BLaER1 (cell line): Measurements from ENCODE around the gene TCIRG1.

Source experiments
- H3K27ac ChIP-seq: shearing (Covaris generic); formaldehyde crosslinking; 2 replicates; pipeline ENCODE4 v1.8.1; 2022
- H3K27me3 ChIP-seq: shearing (Covaris generic); formaldehyde crosslinking; 2 replicates; pipeline ENCODE4 v1.8.1; 2022
- H3K36me3 ChIP-seq: shearing (Covaris generic); formaldehyde crosslinking; 2 replicates; pipeline ENCODE4 v1.8.1; 2022
- H3K4me1 ChIP-seq: shearing (Covaris generic); formaldehyde crosslinking; 2 replicates; pipeline ENCODE4 v1.8.1; 2022
- H3K4me2 ChIP-seq: shearing (Covaris generic); formaldehyde crosslinking; 2 replicates; pipeline ENCODE4 v1.8.1; 2022
- H3K4me3 ChIP-seq: shearing (Covaris generic); formaldehyde crosslinking; 2 replicates; pipeline ENCODE4 v1.8.1; 2022
- H3K9ac ChIP-seq: shearing (Covaris generic); formaldehyde crosslinking; 2 replicates; pipeline ENCODE4 v1.8.1; 2022
- H3K9me3 ChIP-seq: shearing (Covaris generic); formaldehyde crosslinking; 2 replicates; pipeline ENCODE4 v1.8.1; 2022
- H4K20me1 ChIP-seq: shearing (Covaris generic); formaldehyde crosslinking; 2 replicates; pipeline ENCODE4 v1.8.1; 2022
- Cebpa-rat ChIP-seq: shearing (Covaris generic); IDR thresholded peaks from 2 replicates; pipeline ENCODE4 v1.8.1; 2022

Gene TCIRG1

DNA sequence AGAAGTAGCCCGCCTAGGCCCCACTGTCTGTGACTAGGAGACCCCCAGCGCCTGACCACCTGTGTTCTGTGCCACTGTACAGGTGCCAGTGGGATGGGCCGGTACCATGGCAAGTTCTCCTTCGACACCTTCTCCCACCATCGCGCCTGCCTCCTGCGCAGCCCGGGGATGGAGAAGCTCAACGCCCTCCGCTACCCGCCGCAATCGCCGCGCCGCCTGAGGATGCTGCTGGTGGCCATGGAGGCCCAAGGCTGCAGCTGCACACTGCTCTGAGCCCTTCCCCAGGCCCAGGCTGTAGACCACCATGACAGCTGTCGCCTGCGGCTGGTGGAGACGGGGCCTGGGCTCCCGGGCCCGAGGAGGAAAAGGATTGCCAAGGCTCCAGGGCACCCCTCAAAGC lies 11.2 kb upstream of the TCIRG1 start:
- no peak overlapping the region for H3K4me3 ChIP-seq
- H3K9ac ChIP-seq, result no peak overlapping the region
- peaks cover 32% of the 10 kb centered on the region for H3K36me3 ChIP-seq
- no peaks in the 10 kb centered on the region for H4K20me1 ChIP-seq
- H3K27ac ChIP-seq, result no peak overlapping the region
- peaks cover 40% of the 10 kb centered on the region for H3K4me1 ChIP-seq
- H3K4me2 ChIP-seq, result no peak overlapping the region
- no peak for TF ChIP-seq Cebpa-rat
- H3K27me3 ChIP-seq, result no peaks in the 10 kb centered on the region
- H3K9me3 ChIP-seq, result 0 out of 2 replicates have a peak, but pooled peaks cover 4% of the 10 kb centered on the region

DNA sequence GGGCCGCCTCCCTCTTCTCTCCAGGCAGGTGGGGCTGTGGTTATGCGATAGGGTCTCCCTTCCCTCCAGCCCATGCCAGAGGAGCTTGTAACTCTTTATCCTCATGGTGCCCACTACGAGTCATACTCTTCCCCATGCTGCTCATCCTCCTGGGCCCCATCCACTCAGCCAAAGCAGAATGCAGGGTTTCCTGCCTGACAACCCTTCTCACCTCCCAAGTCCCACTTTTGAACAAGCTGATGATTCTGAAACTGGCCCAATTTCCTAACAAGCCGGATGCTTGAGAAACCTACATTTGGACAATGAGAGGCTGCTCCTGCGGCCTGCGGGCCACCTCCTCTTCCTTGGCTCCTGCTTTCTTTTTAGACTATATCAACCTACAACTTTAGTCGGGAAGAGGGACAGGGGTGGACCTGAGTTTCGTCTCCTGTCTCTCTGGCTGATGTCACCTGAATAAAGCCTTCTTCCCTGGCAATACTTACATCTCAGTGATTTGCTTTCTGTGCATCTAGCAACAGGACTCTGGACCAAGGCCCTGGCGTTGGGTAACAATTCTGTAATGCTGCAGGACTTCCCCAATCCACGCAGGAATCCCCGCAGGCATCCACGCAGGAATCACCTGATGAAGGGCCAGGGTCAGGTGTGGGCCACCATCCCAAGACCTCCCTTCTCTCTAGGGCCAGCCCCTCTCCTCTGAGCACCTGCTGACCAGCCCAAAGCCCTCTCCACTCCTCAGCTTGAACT lies 9.9 kb upstream of the TCIRG1 start:
- H3K9me3 ChIP-seq, result 0 out of 2 replicates have a peak, but pooled peaks cover 4% of the 10 kb centered on the region

DNA sequence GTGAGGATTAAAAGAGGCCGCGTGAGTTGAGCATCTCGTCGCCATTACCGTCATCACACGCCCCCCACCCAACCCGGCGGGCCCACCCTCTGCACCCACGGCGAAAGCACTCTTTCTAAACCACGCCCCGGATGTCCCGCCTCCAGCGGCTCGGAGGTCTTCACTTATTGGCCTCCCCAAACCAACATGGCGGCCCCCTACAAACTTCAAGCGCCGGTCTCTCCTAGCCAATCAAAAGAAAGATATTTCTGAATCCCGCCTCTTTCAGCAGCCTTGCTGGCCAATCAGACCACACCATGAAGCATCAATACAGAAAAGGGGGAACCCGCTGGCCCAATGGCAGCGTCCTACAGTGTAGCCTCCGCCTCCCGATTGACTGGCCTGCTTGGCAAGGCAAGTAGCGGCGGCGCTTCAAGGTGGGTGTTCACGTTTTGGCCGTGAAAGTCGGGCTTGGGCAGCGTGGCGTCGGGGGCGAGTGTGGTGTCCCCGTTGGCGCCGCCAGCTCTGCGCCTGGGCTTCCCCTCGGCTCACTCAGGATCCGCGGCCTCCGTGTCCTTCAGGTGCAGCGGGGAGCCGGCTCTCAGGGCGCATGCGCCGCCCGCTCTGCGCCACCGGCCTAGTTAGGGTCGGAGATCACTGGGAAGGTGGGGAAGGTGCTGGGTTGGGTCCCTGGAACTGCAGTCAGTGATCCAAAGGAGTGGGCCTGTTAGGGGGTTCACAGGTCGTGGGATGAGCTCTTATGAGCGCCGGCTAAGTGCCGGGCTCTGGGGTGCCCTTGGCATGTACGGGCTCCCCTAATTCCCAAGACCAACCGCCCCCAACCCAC lies 8.3 kb upstream of the TCIRG1 start, which contains the start of gene NDUFS8:
Gene NDUFS8 (plus strand): TSS at position 364 of the 826 bp plus-strand sequence. CDS start 1,471 bp downstream, outside the sequence.
- no peaks in the 10 kb centered on the region for H3K27me3 ChIP-seq
- H3K9ac ChIP-seq, result peak within 1 kb of the TSS; percentile 89
- peaks cover 49% of the 10 kb centered on the region for H3K36me3 ChIP-seq
- peak within 1 kb of the TSS; percentile 86 for H3K4me3 ChIP-seq
- peak within 1 kb of the TSS; percentile 90 for H3K27ac ChIP-seq
- peak within 1 kb of the TSS; percentile 90 for H3K4me2 ChIP-seq
- no peak for TF ChIP-seq Cebpa-rat
- peaks cover 30% of the 10 kb centered on the region for H3K4me1 ChIP-seq
- no peaks in the 10 kb centered on the region for H3K9me3 ChIP-seq
- no peaks in the 10 kb centered on the region for H4K20me1 ChIP-seq

More for the DNA sequence above, 9.9 kb upstream of the TCIRG1 start:
- peak overlapping the region; percentile 69; the same call in 1 of the 2 replicates for H3K27ac ChIP-seq
- H3K4me2 ChIP-seq, result peak overlapping the region; percentile 82
- H3K9ac ChIP-seq, result peak overlapping the region; percentile 89; the same call in 1 of the 2 replicates
- H3K27me3 ChIP-seq, result no peaks in the 10 kb centered on the region
- no peak overlapping the region for H3K4me3 ChIP-seq
- no peak for TF ChIP-seq Cebpa-rat
- peaks cover 40% of the 10 kb centered on the region for H3K4me1 ChIP-seq
- no peaks in the 10 kb centered on the region for H4K20me1 ChIP-seq
- peaks cover 45% of the 10 kb centered on the region for H3K36me3 ChIP-seq

DNA sequence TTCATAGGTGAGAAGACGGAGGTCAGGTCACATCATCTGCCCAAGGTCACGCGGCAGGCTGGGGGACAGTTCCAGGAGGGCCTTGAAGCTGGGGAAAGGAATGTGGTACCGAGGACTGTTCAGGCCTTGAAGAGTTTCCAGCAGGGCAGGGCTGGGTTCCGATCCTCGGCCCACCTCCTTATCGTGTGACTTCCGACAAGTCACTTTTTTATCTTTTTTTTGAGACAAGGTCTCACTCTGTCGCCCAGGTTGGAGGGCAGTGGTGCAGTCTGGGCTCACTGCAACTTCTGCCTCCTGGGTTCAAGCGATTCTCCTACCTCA lies 7.7 kb upstream of the TCIRG1 start:
- Histone ChIP-seq H3K4me1 (peaks cover 29% of the 10 kb centered on the region), H3K4me3 (peak overlapping the region; percentile 86), H3K27ac (peak overlapping the region; percentile 90), H3K36me3 (peaks cover 49% of the 10 kb centered on the region), H3K27me3 (no peaks in the 10 kb centered on the region), H3K9me3 (no peaks in the 10 kb centered on the region), H4K20me1 (no peaks in the 10 kb centered on the region), H3K4me2 (peak overlapping the region; percentile 90), H3K9ac (peak overlapping the region; percentile 89)
- TF ChIP-seq Cebpa-rat, result no peak

DNA sequence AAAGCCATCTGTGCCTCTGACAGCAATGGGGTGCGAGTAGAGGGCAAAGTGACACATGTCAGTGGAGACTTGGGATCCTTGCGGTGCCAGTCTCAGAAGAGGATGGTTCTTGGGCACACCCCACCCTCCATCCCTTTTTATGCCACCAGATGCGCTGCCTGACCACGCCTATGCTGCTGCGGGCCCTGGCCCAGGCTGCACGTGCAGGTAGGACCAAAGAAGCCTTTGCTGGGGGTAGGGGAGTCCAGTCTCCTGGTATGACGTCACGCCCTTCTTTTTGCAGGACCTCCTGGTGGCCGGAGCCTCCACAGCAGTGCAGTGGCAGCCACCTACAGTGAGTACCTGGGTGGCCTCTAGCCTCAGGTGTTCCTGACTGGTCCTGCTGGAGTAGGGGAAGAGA lies 6.8 kb upstream of the TCIRG1 start:
- H3K4me3 ChIP-seq, result no peak overlapping the region
- H3K4me1 ChIP-seq, result peaks cover 36% of the 10 kb centered on the region
- peak overlapping the region; percentile 90 for H3K4me2 ChIP-seq
- H4K20me1 ChIP-seq, result no peaks in the 10 kb centered on the region
- H3K36me3 ChIP-seq, result peaks cover 54% of the 10 kb centered on the region
- no peak for TF ChIP-seq Cebpa-rat
- no peaks in the 10 kb centered on the region for H3K9me3 ChIP-seq
- no peaks in the 10 kb centered on the region for H3K27me3 ChIP-seq
- no peak overlapping the region for H3K27ac ChIP-seq
- peak overlapping the region; percentile 89; the same call in 1 of the 2 replicates for H3K9ac ChIP-seq

DNA sequence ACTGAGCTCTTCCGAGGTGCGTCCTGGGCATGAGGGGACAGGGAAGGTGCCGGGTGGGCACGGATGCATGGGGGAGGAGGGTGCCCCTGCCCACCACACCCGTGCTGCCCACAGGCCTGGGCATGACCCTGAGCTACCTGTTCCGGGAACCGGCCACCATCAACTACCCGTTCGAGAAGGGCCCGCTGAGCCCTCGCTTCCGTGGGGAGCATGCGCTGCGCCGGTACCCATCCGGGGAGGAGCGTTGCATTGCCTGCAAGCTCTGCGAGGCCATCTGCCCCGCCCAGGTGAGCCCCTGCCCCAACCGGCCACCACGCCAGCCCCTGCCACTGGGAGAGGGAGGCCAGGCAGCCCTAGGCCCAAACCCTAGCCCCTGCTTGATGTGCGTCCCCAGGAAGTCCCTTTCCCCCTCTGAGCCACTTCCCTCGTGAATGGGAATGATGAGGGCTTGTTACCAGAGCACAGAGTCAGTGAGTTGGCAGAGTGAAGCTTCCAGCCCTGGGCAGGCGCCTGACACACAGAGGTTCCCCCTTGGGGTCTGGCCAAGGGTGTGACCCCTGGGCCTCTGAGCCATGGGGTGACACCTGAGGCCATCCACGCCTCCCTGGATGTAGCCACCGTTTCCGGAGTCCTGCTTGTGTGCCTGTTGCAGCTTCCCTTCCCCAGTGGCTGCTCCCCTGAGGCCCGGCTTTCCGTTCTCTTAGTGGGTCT lies 5.7 kb upstream of the TCIRG1 start:
- H3K4me1 ChIP-seq, result peaks cover 48% of the 10 kb centered on the region
- no peaks in the 10 kb centered on the region for H3K27me3 ChIP-seq
- H4K20me1 ChIP-seq, result no peaks in the 10 kb centered on the region
- no peak for TF ChIP-seq Cebpa-rat
- H3K36me3 ChIP-seq, result peaks cover 43% of the 10 kb centered on the region
- no peak overlapping the region for H3K9ac ChIP-seq
- H3K4me2 ChIP-seq, result no peak overlapping the region
- H3K9me3 ChIP-seq, result no peaks in the 10 kb centered on the region
- H3K27ac ChIP-seq, result no peak overlapping the region
- H3K4me3 ChIP-seq, result no peak overlapping the region

DNA sequence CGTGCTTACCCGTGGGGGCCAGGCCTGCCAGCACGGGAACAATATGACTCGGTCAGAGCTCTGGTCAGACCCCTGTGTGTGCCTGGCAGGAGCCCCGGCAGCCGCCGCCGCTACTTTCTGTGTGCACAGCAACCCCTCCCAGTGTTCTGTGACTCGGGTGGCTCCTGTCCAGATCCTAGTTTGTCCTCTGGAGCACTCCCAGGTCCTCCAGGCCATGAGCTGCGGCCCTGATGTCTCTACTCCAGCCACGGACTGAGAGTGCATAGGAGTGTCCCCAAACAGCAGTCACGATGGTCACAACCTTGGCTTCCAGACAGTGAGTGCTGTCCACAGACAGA lies 5.1 kb upstream of the TCIRG1 start:
- H3K4me3 ChIP-seq, result no peak overlapping the region
- no peaks in the 10 kb centered on the region for H3K9me3 ChIP-seq
- H3K9ac ChIP-seq, result no peak overlapping the region
- no peaks in the 10 kb centered on the region for H3K27me3 ChIP-seq
- peaks cover 43% of the 10 kb centered on the region for H3K36me3 ChIP-seq
- H4K20me1 ChIP-seq, result no peaks in the 10 kb centered on the region
- peaks cover 53% of the 10 kb centered on the region for H3K4me1 ChIP-seq
- TF ChIP-seq Cebpa-rat, result no peak
- no peak overlapping the region for H3K4me2 ChIP-seq
- H3K27ac ChIP-seq, result no peak overlapping the region

DNA sequence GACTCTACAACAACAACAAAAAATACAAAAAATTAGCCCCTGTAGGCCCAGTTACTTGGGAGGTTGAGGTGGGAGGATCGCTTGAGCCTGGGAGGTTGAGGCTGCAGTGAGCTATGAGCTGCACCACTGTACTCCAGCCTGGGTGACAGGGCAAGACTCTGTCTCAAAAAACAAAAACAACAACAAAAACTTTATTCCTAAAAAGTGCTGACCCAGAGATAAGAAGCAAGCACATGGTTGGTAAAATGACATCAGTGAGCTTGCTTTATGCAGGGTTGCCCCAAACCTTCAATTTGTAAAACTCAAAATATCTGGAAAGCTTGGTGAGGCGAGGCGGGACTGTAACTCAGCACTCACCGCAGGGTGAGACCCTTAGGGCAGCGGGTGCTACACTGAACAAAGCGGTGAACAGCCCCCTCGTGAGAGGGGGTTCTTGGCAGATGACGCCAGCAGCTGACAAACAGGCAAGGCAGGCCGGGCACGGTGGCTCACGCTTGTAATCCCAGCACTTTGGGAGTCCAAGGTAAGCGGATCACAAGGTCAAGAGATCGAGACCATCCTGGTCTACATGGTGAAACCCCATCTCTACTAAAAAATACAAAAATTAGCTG lies 3.5 kb upstream of the TCIRG1 start:
- Histone ChIP-seq H4K20me1 (no peaks in the 10 kb centered on the region), H3K4me1 (peaks cover 61% of the 10 kb centered on the region), H3K4me3 (no peak overlapping the region), H3K9me3 (no peaks in the 10 kb centered on the region), H3K4me2 (no peak overlapping the region), H3K27ac (no peak overlapping the region; the same call in 1 of the 2 replicates), H3K27me3 (no peaks in the 10 kb centered on the region), H3K9ac (peak overlapping the region; percentile 56; the same call in 1 of the 2 replicates), H3K36me3 (peaks cover 43% of the 10 kb centered on the region)
- TF ChIP-seq Cebpa-rat, result no peak

DNA sequence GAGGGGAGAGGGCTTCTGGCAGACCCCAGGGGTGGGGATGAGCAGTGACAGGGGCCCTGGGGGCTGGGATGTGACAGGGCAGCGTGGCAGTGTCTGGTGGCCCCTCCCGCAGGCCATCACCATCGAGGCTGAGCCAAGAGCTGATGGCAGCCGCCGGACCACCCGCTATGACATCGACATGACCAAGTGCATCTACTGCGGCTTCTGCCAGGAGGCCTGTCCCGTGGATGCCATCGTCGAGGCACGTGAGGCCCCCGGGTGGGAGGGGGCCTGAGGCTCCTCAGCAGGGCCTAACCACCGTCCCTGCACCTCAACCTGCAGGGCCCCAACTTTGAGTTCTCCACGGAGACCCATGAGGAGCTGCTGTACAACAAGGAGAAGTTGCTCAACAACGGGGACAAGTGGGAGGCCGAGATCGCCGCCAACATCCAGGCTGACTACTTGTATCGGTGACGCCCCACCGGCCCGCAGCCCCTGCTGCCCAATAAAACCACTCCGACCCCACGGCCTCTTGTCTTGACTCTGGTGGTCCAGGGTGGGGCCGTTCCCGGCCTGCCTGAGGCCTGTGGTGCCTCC lies 2.6 kb upstream of the TCIRG1 start:
- H3K27me3 ChIP-seq, result no peaks in the 10 kb centered on the region
- no peak overlapping the region for H3K4me3 ChIP-seq
- H3K9ac ChIP-seq, result peak overlapping the region; percentile 56
- H3K4me1 ChIP-seq, result peaks cover 66% of the 10 kb centered on the region
- H3K9me3 ChIP-seq, result no peaks in the 10 kb centered on the region
- peaks cover 7% of the 10 kb centered on the region for H4K20me1 ChIP-seq
- peak overlapping the region; percentile 94 for H3K4me2 ChIP-seq
- peaks cover 43% of the 10 kb centered on the region for H3K36me3 ChIP-seq
- TF ChIP-seq Cebpa-rat, result no peak
- peak overlapping the region; percentile 90 for H3K27ac ChIP-seq
